Right lobe of liver (tissue), 4 donors: ENCODE measurements around the gene CTSO.

Experiments
- POLR2A ChIP-seq: fragments of 450-650 bp; IDR thresholded peaks from one replicate; pipeline ENCODE4 v1.6.1; 2017; ENCODE audit warnings: antibody characterized with exemption, mild to moderate bottlenecking
- TF ChIP-seq, protein P1 (sequence below), 4 donors: fragments of 200-600 bp in 3 of 4; fragments of 450-650 bp in 1 of 4; IDR thresholded peaks; one replicate each; pipeline versions ENCODE4 v1.5.1 to v1.8.0; 2016 to 2022; ENCODE audit warnings: antibody characterized with exemption in 4 of 4, mild to moderate bottlenecking in 2 of 4
- donor health status: DM: no; HTN: no; CAD: no.
- donor health status: DM: no; HTN: no; CAD: no.
- donor health status: DM: no; HTN: yes; CAD: no.

GRCh38 chr4:155885666-155886065 is 68.0 kb downstream of the CTSO start:
- TF ChIP-seq, protein P1, sequence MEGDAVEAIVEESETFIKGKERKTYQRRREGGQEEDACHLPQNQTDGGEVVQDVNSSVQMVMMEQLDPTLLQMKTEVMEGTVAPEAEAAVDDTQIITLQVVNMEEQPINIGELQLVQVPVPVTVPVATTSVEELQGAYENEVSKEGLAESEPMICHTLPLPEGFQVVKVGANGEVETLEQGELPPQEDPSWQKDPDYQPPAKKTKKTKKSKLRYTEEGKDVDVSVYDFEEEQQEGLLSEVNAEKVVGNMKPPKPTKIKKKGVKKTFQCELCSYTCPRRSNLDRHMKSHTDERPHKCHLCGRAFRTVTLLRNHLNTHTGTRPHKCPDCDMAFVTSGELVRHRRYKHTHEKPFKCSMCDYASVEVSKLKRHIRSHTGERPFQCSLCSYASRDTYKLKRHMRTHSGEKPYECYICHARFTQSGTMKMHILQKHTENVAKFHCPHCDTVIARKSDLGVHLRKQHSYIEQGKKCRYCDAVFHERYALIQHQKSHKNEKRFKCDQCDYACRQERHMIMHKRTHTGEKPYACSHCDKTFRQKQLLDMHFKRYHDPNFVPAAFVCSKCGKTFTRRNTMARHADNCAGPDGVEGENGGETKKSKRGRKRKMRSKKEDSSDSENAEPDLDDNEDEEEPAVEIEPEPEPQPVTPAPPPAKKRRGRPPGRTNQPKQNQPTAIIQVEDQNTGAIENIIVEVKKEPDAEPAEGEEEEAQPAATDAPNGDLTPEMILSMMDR (IDR thresholded peaks at IDR 0.05) = no peak
- TF ChIP-seq POLR2A = no peak
